ENCODE measurements around the gene AK9. TPM values are rescaled to one million over a fixed set of nuclear protein-coding genes. Genes with fewer than 3 reads are reported as not detected.

AK9 gene
- total and polyA plus RNA-seq, 9 of the 15 experiments (the other 6 are each of a cell fraction or from before 2014, with no cell fraction given): 0.59 to 1.9 (median 1.2) TPM

DNA sequence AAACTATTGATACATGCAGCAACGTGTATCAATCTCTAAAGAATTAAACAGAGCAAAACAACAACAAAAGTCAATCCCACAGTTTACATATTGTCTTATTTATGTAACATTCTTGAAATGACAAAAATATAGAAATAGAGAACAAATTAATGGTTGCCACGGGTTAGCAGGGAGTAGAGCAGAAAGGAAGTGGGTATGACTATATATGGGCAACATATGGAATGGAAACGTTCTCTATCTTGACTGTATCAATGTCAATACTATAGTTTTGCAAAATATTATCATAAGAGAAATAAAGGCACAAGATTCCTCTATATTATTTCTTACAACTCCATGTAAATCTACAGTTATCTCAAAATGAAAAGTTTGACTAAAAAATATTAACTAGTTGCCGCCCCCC, 12.8 kb downstream of the AK9 start:
- BruUV-seq (replicated peaks): no TSS peak
- no peak overlapping the region for H3K9ac ChIP-seq (ENCODE audit: insufficient read depth in 1 of 2, low read depth in 2 of 2, low read length in 2 of 2)
- no peaks in the 10 kb centered on the region for H3K4me1 ChIP-seq (replicated peaks in 1 of 2; ENCODE audit: control insufficient read depth in 2 of 2, insufficient read depth in 2 of 2, low read length in 2 of 2)
- no peak overlapping the region for H3K4me2 ChIP-seq (ENCODE audit: insufficient read depth, low read length)
- intact Hi-C loops (cut with micrococcal nuclease) (no loop called here), in situ Hi-C loops (cut with MboI) (no loop called here)
- no peaks in the 10 kb centered on the region for H4K20me1 ChIP-seq (replicated peaks; ENCODE audit: control insufficient read depth, insufficient read depth, low read length)
- no peak overlapping the region for H3K4me3 ChIP-seq
- 0 out of 5 replicates have a peak, but pooled peaks cover 0 to 2% of the 10 kb centered on the region in 2 experiments for H3K27me3 ChIP-seq (ENCODE audit: control insufficient read depth in 2 of 2, insufficient read depth in 2 of 2, low read length in 2 of 2)
- H3K36me3 ChIP-seq (ENCODE audit: control insufficient read depth, insufficient read depth, low read length): no peaks in the 10 kb centered on the region
- H3K9me1 ChIP-seq (ENCODE audit: control insufficient read depth, insufficient read depth, low read length): no peaks in the 10 kb centered on the region
- FAIRE-seq: no peak
- DNase-seq (ENCODE audit: extremely low read depth in 1 of 4, low spot score in 3 of 4): no peak
- no peak for ATAC-seq
- no peaks in the 10 kb centered on the region for H3K9me3 ChIP-seq (replicated peaks; ENCODE audit: control insufficient read depth, insufficient read depth, low read depth, low read length)
- 1% methylated on average over 4 of the region's 4 CpGs for WGBS (ENCODE audit: insufficient coverage, low coverage, missing lambda C conversion rate)
- H2AFZ ChIP-seq (ENCODE audit: low read depth, low read length): no peak overlapping the region
- POLR2A ChIA-PET: interaction anchor here (0.6 kb wide), 1 partner anchor 712 kb away, joined by 3 read pairs; no protein-coding TSS in a partner anchor
- no peak overlapping the region for H3K27ac ChIP-seq (ENCODE audit: extremely low read depth, low read depth, low read length)
- CTCF ChIA-PET (ENCODE audit: low intra/inter-chr PET ratio): no interaction called here
- no peaks in the 10 kb centered on the region for H3K79me2 ChIP-seq (ENCODE audit: control insufficient read depth, insufficient read depth, low read length)
- TF ChIP-seq SRF (CRISPR knock-in tag; IDR thresholded peaks at IDR 0.05) (peak in 1 of 2 experiments; percentile 78; a peak in 1 of 4 replicates), MCM7 (IDR thresholded peaks at IDR 0.05) (no peak)

DNA sequence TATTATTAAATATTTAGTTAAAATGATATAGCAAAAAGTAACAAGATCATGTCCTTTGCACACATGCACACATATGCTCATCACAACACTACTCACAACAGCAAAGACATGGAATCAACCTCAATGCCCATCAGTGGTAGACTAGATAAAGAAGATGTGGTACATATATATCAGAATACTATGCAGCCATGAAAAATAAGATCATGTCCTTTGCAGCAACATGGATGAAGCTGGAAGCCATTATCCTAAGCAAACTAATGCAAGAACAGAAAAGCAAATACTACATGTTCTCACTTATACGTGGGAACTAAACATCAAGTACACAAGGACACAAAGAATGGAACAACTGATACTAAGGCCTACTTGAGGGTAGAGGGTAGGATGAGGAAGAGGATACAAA, 14.3 kb downstream of the AK9 start:
- in situ Hi-C loops (cut with MboI) (no loop called here), intact Hi-C loops (cut with micrococcal nuclease) (no loop called here)
- Histone ChIP-seq H3K4me2 (ENCODE audit: insufficient read depth, low read length) (no peak overlapping the region), H3K9me1 (ENCODE audit: control insufficient read depth, insufficient read depth, low read length) (no peaks in the 10 kb centered on the region), H3K27me3 (ENCODE audit: control insufficient read depth in 2 of 2, insufficient read depth in 2 of 2, low read length in 2 of 2) (0 out of 5 replicates have a peak, but pooled peaks cover 0 to 2% of the 10 kb centered on the region in 2 experiments), H3K36me3 (ENCODE audit: control insufficient read depth, insufficient read depth, low read length) (no peaks in the 10 kb centered on the region), H2AFZ (ENCODE audit: low read depth, low read length) (no peak overlapping the region), H3K27ac (ENCODE audit: extremely low read depth, low read depth, low read length) (no peak overlapping the region), H3K4me1 (replicated peaks in 1 of 2; ENCODE audit: control insufficient read depth in 2 of 2, insufficient read depth in 2 of 2, low read length in 2 of 2) (no peaks in the 10 kb centered on the region), H3K79me2 (ENCODE audit: control insufficient read depth, insufficient read depth, low read length) (no peaks in the 10 kb centered on the region), H3K9ac (ENCODE audit: insufficient read depth in 1 of 2, low read depth in 2 of 2, low read length in 2 of 2) (no peak overlapping the region), H3K4me3 (no peak overlapping the region), H4K20me1 (replicated peaks; ENCODE audit: control insufficient read depth, insufficient read depth, low read length) (no peaks in the 10 kb centered on the region), H3K9me3 (replicated peaks; ENCODE audit: control insufficient read depth, insufficient read depth, low read depth, low read length) (no peaks in the 10 kb centered on the region)
- no TSS peak for BruUV-seq (replicated peaks)
- ChIA-PET CTCF (ENCODE audit: low intra/inter-chr PET ratio) (no interaction called here), POLR2A (no interaction called here)
- no peak for FAIRE-seq
- no peak for ATAC-seq
- 0% methylated on average over 1 of the region's 1 CpG for WGBS (ENCODE audit: insufficient coverage, low coverage, missing lambda C conversion rate)
- no peak for DNase-seq (ENCODE audit: extremely low read depth in 1 of 4, low spot score in 3 of 4)
- TF ChIP-seq CC2D1A (IDR thresholded peaks at IDR 0.05) (no peak), MTF1 (CRISPR knock-in tag; IDR thresholded peaks at IDR 0.05; ENCODE audit: borderline replicate concordance) (no peak), ZNF146 (CRISPR knock-in tag; IDR thresholded peaks at IDR 0.05; ENCODE audit: unreplicated experiment) (peak; percentile 68)

All from K562 (cell line).